Effector CD4-positive, alpha-beta T cell (primary cell): ENCODE results near the gene OR10K2. TPM values are rescaled to one million over a fixed set of nuclear protein-coding genes. Genes with fewer than 3 reads are reported as not detected.
"Not testable (repeated sequence)": the region's sequence is repeated elsewhere in the genome, so short reads cannot be mapped to it uniquely, and the experiment has no call there.

Source experiments
- DNase-seq: peaks from one replicate; pipeline ENCODE4 v3.0.0-alpha.2; 2020
- total RNA-seq: gene quantifications from one replicate; lab custom pipeline; 2026; lab: John Stamatoyannopoulos, UW

Gene OR10K2, protein sequence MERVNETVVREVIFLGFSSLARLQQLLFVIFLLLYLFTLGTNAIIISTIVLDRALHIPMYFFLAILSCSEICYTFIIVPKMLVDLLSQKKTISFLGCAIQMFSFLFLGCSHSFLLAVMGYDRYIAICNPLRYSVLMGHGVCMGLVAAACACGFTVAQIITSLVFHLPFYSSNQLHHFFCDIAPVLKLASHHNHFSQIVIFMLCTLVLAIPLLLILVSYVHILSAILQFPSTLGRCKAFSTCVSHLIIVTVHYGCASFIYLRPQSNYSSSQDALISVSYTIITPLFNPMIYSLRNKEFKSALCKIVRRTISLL
- total RNA-seq, result not detected

DNA sequence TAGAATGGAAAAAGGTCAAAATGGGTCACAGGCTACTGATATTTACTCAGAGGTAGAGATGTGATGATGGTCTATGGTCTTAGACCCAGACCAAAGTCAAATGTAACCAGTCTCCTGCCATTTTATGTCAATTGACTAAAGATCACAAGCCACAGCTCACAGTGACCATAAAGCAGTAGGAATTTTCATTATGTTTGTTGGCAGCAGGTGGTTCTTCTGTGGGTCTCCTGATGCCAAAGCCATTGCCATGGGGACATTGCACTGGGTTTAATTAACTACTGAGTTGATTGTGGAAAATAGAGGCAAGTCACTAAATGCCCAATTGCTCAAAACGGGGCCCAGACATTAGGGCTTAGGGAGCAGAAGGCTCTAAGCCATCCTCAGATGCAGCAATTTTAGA lies at the start of gene OR10K2:
TSS of gene OR10K2 (minus strand) at position 101 of the 400 bp plus-strand sequence. CDS start 5,371 bp downstream, outside the sequence.
- no peak for DNase-seq

DNA sequence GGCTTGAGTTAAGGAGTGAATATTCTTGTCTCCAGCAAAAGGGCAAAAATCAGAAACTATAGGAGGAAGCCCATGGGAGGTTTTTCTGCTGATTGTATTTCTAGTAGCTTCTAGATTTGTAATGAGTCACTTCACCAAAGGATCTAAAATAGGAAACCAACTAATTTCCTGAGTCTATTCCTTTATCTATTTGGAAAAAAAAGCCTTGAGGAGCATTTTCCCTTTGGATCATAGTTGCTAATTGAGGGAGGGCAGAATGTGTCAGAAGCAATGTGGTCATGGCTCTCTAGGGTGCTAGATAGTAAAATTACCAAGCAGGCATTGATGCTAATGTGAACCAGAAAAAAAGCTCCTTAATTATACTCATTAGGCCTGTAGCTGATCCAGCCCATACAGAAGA lies 45.9 kb upstream of the OR10K2 start, which contains the start of gene OR10R2:
TSS of gene OR10R2 (plus strand) at position 301 of the 400 bp plus-strand sequence. CDS start 106 bp downstream, outside the sequence.
- no peak for DNase-seq

DNA sequence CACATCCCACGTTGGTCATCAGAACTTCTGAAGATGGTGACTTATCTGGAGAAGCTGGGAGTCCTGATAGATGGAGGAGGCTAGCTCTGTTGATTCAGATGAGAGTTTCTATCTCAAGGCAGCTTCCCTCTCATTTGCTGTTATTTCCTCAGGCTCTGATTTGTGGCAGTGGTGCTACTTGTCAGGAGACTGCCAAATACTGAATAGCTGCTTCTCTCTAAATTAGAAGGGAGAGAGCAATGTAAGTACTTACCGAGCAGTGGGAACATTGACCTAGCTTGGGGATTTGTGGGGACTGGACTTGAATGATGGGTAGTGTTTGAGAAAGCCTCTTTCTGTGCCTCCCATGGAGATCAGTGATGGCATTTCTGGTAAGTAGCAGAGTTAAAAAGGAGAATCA lies 35.5 kb upstream of the OR10K2 start, which contains the start of gene OR10K1:
TSS of gene OR10K1 (plus strand) at position 301 of the 400 bp plus-strand sequence. CDS start 3,728 bp downstream, outside the sequence.
- no peak for DNase-seq

DNA sequence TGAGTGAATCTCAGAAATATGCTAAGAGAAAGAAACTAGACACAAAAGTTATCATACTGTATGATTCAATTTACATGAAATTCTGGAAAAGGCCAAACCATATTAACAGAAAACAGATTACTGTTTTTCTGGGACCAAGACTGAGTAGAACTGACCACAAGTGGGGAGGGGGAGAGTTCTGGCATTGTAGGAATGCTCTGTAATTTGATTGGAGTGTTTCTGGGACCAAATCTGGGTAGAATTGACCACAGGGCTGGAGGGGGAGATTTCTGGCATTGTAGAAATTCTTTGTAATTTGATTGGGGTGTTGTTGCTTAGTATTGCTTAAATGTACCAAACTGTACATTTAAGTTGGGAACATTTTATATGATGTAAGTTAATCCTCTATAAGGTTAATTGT lies 32.2 kb upstream of the OR10K2 start:
- DNase-seq, result no peak

DNA sequence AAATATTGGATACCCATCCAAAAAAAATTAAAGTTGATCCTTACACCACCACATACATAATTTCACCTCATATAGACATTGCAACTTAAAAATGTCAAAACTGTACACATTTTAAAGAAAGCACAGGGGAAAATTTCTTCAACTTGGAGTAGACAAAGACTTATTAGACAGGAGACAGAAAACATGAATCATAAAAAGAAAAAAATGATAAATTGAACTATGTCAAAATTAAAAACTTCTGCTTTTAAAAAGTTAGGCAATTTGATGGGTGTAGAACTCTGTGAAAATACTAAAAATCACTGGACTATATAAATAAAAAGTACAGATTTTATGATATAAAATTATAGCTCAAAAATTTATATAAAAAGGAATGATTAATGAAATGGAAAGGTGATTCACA lies 31.2 kb upstream of the OR10K2 start:
- no peak for DNase-seq

DNA sequence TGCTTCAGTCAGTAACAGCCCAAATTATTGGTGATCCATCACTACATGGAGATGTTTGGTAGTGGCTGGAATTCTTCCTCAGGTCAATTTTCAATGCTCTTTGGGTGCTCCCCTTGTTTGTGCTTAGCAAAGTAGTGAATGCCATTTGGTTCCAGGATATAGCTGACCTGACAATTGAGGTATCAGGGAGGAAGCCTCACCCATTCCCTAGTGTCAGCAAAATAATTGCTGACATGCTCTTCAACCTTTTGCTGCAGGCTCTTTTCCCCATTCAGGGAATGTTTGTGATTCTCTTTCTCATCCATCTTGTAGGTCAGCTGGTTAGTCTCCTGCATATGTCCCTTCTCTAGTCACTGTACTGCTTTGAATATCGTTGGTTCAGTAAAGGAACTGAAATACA lies 28.5 kb upstream of the OR10K2 start:
- no peak for DNase-seq

DNA sequence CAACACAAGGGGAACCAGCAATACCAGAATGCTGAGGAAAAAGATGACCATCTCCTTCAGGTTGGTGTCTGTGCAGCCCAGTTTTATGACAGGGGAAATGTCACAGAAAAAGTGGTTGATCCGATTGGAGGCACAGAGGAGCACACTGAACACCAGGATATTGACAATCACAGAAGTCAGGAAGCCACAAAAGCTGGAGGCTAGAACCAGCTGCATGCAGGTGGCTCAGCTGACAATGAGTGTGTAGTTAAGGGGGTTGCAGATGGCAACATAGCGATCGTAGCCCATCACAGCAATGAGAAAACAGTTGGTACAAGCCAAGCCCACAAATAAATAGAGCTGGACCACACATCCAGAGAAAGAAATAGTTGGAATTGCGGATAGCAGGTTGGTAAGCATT lies 19.3 kb upstream of the OR10K2 start:
- DNase-seq, result no peak

DNA sequence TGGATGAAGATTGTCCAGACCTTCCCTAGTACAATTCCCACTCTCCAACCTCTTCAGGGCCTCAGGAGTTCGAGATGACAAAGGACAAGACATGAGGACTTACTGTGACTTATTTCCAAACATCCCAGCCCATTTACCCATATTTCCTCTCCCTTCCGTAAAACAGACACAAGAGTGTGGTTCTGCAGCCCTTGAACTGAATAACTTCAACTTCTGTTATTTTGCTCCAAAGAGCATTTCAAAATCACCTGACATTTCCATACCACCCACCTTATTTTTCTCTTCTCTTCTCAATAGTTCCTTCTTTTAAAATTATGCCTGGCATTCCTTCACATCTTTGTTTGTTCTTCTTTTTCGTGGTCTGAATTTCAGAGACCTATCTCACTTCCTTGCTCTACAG lies 8.7 kb upstream of the OR10K2 start:
- no peak for DNase-seq

DNA sequence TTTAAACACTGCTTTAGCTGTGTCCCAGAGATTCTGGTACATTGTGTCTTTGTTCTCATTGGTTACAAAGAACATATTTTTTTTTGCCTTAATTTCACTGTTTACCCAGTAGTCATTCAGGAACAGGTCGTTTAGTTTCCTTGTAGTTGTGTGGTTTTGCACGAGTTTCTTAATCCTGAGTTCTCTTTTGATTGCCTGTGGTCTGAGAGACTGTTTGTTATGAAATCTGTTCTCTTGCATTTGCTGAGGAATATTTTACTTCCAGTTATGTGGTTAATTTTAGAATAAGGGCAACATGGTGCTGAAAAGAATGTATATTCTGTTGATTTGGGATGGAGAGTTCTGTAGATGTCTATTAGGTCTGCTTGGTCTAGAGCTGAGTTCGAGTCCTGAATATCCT lies 4.1 kb upstream of the OR10K2 start:
- not testable (repeated sequence) for DNase-seq

DNA sequence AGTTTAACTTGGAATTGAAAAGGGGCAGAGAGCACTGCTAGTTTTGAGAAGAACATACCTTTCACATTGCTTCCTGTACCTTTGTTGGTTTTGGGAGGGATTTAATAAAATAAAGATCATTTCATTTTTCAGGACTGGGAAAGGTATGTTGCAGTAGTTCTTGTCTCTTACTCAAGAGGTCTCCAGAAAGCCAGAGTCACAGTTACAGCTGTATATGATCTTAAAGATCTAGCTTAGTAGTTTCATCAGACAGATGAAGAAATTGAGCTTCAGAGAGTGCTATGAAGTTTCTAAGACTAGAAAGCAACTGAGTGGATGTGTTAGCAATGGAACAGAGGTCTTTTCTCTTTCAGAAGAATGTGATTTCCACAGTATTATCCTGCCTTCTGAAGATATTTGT lies 1.0 kb downstream of the OR10K2 start:
- no peak for DNase-seq

DNA sequence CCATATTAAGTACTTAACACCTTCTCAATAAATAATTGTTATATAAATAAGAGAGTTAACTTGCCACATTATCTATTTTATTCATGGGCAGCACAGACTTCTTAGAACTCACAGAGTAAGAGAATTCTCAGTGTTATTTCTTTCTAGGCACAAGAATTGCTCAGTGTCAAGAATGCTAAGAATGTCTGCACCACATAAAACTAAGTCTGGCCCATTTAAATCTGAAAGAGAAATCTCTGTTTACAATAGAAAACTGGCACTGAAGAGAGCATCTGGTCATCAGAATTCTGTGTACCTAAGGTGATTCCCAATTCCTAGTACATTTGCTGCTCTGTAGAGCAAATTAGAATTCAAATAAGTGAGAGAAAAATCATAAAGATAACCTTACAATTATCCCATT lies 3.8 kb downstream of the OR10K2 start:
- DNase-seq, result no peak

DNA sequence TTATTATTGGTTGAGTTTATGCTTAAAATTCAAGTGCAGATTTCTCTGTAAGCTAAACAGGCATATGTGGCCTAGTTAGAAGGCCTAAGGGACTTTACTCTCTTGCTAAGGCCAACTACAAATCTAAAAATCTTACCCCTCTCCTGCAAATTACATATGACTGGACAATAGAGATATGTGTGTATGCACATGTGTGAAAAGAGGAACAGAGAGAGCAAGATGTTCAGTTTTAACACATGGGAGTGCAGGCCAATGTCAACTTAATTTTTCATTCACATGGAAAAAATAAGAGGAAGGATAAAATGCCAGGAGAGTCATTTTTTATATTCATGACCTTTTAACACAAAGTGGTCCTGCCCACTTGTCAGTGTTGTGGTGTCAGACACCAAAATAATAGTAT lies 8.5 kb downstream of the OR10K2 start:
- DNase-seq, result no peak

DNA sequence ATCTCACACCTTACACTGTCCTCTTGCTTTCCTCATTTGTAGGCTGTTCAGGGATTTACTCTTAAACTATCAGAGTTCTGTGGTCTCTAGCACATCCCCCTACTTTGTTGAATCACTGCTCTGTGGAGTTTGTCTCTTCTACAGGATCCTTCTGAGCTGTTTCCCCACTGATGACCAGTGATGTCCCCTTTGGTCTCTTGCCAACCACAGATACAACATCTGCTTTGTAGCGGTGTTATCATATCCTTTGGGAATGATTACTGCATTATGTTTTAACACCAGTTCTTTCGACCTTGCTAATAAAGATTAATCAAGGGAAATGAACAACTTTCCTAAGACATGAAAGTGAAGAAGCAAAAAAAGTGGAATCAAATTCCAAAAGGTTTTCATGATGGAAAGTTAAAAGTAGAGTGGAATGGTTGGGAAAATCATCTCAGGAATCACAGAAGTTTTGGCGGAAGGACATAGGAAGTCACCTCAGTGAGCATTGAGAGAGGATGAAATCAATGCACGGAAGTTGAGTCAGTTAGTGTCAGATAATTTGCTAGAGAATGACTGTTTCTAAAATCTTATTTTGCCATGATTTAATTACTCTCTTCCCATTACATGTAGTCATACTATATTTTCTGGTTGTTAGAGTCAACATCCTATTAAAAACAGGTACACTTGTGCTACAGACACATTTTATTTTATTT lies 11.2 kb downstream of the OR10K2 start:
- no peak for DNase-seq

DNA sequence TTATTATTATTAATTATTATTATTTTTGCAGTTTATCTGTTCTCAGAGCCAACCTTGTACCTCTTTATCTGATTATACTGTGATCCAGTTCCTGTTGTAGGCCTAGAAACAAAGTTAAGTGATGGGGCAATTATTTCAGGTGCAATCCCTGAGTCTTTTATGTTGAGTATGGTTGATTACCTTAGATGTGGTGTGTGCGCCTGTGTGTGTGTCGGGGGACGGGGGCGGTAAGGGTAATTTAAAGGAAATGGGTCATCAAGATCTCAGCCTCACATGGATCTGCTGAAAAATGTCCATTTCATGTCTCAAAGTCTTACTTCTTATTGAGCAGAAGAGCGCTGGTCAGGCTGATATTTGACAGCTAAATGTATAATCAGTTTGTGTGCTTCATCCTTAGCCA lies 18.9 kb downstream of the OR10K2 start:
- DNase-seq, result no peak

DNA sequence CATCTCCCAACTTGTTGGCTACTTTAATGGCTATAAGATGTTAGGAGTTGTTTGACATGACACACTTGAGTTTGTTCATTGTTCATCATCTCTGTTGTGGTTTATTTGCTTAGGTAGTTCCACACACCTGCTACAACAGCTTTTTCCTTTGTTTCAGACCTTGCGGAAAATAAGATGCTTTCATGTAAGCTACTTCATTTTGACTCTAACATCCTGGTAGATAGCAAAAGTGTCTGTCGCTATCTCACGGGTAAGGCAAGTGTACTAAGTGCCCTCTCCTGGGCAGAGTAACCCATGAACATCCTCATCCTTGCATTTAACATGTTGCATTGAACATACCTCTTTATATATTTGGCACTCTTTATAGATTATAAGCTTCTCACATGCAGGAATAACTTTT lies 25.2 kb downstream of the OR10K2 start:
- DNase-seq, result no peak

DNA sequence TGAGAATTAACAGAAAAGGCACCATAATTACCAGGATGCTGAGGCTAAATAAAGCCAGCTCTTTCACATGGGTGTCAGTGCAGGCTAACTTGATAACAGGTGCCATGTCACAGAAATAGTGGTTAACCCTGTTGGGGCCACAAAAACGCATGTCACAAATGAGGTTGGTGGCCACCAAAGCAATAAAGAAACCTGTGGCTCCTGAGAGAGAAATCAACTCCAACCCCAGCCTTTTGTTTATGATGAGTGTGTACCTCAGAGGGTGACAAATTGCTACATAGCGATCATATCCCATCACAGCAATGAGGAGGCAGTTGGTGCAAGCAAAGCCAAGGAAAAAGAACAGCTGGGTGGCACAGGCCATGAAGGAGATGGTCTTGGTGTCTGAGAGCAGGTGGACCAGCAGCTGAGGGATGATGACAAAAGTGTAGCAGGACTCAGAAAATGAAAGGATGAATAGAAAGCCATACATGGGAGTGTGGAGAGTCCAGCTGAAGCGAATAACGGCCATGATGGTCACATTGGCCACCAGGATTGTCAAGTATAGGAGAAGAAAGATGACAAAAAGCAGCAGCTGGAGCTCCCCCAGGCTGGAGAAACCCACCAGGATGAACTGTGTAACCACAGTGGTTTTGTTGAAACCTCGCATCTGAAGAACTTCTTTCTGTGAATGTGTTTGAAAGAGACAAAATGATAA lies 27.1 kb downstream of the OR10K2 start, which contains the start of gene OR10T2:
TSS of gene OR10T2 (minus strand) at position 649 of the 697 bp plus-strand sequence. CDS start at position 649, 0 bp downstream.
- DNase-seq, result no peak

DNA sequence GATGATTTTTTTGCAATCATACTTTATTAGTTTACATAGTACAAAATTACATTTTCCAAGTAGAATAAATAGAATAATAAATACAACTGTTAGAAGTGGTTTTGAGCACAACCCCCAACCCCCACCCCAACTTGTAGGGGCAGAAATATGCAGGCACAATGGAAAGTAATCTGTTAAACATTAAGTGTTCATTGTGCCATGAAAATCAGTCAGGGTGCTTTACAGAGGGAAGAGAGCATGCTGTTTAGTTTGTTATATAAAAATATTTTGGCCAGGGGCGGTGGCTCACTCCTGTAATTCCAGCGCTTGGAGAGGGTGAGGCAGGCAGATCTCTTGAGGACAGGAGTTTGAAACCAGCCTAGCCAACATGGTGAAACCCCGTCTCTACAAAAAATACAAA lies 29.4 kb downstream of the OR10K2 start:
- DNase-seq, result no peak

DNA sequence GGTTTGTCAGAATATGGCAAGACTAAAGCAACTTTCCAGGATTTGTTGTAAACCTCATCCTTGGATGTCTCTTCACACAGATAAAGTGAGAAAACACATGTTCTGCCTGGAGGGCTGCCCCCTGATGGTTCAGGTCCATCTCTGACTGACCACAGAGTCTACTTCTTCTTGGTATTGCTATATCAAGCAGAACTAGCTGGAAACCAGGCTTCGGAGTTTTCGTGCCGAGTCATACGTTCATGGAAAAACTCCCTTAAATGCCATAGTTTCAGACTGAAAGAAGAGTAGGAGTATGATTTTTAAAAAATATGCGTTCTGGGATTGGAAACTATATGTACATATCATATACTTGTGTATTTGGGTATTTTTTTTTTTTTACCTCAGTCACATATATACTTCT lies 32.6 kb downstream of the OR10K2 start:
- DNase-seq, result no peak

DNA sequence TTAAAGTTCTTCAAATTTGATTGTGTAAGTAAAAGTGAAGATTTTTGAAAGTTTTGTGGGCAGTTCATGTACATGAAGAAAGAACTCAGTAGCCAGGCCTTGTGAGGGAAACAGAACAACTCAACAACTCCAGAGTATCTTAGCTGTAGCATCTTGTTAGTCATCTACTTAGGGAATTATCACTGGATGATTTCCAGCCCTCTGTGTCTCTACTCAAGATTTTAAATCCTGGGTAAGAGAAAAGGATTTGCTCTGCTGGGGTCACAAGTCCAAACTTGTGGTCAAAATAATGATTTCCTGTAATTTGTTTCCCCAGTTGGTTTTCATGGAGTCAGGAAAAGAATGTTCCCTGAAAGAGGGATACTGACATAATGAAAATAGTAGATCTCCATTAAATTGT lies 34.9 kb downstream of the OR10K2 start:
- DNase-seq, result no peak

DNA sequence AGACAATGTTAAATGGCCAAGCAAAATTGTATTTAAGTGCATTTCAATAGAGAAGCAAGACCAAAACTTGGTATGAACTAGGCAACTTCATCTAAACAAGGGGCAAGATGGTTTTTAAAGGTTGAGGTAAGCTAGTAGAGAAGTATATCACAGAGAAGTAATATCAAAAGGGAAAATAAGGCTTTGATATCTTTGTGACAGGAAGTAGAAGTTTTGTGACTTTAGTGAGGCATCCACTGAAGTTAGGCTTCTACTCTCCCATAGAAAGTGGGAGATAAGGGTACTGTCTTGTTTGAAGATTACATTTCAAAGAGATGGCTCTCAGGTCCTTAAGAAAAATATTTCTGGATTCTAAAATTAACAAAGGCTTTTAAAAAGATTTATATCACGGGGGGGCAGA lies 35.7 kb downstream of the OR10K2 start:
- DNase-seq, result no peak

DNA sequence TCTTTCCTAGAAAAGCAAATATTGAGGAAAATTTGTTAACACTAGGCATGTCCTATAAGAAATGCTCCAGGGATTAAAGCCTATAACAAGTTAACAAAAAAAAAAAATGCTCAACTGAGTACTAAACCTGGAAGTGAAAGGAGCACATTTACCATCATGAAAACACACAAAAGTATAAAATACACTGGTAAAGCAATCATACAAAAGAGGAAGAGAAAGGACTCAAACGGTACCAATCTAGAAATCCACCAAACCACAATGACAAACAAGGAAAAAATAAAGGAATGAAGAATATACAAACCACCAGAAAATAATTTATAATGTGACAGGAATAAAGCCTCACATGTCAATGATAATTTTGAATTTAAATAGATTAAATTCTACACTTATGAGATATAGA lies 51.2 kb downstream of the OR10K2 start:
- no peak for DNase-seq

DNA sequence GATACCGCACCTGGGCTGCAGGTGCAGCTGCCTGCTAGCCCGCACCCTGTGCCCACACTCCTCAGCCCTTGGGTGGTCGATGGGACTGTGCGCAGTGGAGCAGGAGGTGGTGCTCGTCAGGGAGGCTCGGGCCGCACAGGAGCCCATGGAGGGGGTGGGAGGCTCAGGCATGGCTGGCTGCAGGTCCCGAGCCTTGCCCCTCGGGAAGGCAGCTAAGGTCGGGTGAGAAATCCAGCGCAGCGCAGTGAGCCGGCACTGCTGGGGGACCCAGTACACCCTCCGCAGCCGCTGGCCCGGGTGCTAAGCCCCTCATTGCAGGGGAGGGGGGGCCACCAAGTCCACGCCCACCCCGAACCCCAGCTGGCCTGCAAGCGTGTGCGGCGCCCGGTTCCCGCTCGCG lies 51.9 kb downstream of the OR10K2 start:
- not testable (repeated sequence) for DNase-seq

DNA sequence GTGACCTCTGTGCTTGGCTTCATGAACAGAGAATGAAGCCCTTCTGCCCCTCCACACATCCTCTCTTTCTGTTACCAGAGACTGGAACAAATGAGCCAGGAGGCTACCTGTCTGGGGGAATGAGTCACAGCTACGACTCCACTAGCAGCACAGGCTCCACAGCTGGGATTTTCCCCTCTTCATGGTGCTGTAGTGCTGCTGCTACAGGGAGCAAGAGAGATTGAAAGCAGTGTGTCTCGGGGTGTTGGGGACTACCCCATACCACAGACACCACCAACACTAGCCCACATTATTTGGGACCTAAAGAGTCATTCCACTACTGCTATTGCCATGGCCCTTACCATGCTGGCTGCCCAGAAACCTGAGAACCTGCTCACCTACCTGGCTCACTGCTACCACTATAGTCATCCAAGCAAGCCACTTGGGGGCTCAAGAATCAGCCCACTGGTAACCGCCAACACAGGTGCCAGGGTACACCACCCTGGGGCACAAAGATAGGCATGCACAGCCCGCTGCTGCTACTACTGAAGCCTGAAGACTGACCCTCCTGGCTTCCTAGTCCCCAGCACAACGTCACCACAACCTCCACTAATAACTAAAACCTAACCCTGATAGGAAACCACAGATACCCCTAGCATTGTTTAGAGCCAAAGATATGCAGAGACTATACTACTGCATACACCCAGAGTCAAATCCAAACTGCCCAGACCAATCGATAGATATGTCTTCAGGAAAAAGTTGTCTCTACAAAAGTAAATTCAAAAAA lies 54.7 kb downstream of the OR10K2 start:
- DNase-seq, result no peak
